Measurements from ENCODE around the gene KCTD21.
"Not testable (repeated sequence)": the region's sequence is repeated elsewhere in the genome, so short reads cannot be mapped to it uniquely, and the experiment has no call there.

Gene KCTD21

DNA sequence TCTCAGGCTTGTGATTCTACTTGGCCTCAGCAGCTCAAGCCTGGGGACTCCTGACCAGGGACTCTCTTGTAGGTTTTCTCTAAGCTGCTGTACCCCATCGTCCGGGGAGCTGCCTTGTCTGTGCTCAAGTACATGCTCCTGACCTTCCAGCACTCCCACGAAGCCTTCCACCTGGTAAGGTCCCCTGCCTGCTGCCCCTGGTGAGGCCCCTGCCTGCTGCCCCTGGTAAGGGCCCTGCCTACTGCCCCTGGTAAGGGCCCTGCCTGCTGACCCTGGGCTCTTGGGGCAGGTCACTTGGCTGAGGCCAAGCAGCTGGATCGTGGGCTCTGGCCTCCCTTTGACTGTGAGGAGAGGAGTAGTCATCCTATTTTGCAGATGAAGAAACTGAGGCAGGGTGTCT lies 11.6 kb upstream of the KCTD21 start:
- FAIRE-seq: no peak

DNA sequence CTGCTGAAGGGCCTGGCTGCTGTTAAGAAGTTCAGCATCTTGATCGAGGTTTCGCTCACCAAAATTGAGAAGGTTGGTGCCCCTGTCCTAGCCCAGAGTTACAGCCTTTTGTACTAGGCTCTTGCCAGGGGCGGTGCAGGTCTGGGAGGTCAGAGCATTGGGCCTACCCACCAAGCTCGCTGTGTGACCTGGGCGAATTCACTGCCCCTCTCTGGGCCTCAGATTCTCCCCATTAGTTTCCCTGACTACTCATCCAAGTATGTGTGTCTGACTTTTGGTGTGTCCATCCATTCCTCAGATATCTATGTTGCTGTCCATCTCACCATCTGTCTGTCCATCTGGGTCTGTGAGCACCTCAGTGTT lies 11.2 kb upstream of the KCTD21 start:
- no peak for FAIRE-seq

DNA sequence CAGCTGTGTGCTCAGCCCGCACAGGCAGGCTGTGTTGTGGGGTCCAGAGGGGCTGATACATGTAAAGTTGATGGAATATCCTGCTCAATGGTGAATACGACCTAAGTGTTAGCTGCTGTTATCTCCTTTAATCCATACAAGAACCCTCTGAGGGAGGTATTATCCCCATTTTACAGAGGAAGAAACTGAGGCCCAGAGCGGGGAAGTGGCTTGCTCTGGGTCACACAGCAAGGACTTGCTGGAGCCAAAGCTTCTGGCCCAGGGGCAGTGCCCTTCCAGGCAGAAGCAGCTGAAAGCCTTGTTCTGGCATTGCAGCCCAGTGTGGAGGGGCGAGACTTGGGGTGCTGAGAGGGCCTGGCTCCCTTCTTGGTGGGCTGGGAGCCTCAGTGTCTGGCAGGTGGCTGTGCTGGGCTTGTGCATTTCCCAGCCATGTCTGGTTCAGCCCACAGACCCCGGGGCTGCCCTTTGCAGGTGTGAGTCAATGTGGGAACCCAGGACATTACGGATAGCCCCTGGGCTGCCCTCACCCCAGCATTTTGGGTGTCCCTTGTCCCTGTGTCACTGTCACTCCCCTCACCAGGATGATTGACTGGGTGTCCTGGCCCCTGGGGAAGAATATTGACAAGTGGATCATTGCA lies 10.7 kb upstream of the KCTD21 start:
- FAIRE-seq: no peak

DNA sequence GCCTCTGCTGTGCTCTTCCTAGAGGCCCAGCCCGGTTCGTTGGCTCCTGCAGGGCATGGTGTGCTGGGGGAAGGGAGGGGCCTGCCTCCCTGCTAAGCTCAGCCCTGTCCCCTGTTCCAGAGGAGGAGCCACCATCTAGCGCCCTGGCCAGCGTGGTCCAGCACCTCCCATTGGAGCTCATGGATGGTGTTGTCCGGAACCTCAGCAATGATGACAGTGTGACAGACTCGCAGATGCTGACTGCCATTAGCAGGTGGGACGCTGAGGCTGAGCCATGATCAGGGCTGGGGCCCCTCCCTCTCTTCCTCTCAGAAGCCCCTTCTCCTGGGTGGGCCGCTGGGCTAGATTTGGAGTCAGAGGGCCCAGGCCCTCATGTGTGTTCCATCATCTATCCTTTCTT lies 9.4 kb upstream of the KCTD21 start:
- no peak for FAIRE-seq

DNA sequence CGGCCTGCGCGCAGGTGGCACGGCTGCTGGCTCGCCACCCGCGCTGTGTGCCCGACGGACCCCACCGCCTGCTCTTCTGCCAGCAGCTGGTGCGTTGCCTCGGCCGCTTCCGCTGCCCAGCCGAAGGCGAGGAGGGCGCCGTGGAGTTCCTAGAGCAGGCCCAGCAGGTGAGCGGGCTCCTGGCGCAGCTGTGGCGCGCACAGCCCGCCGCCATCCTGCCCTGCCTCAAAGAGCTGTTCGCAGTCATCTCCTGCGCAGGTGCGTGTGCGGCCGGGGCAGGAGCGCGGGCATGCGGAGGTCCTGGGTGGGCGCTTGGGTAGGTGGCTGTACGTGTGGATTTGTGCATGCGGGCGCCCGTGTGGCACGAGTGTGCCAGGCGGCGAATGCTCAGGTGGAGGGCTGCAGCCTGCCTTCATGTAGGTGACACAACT lies 8.2 kb upstream of the KCTD21 start:
- no peak for FAIRE-seq

DNA sequence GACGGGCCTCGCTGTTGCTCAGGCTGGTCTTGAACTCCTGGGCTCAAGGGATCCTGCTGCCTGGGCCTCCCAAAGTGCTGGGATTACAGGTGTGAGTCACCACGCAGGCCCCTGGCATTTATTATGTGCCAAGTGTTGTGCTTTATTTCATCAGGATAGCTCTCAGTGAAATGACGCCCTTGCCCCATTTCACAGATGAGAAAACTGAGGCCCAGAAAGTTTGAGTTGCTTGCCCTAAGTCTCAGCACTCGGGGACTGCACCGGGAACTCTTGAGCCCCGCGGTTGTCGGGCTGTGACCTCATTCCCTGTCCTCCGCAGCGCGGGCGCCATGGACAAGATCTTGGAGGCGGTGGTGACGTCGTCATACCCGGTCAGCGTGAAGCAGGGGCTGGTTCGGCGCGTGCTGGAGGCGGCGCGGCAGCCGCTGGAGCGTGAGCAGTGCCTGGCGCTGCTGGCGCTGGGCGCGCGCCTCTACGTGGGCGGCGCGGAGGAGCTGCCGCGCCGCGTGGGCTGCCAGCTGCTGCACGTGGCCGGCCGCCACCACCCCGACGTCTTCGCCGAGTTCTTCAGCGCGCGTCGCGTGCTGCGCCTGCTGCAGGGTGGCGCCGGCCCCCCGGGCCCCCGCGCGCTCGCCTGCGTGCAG lies 7.6 kb upstream of the KCTD21 start:
- no peak for FAIRE-seq

DNA sequence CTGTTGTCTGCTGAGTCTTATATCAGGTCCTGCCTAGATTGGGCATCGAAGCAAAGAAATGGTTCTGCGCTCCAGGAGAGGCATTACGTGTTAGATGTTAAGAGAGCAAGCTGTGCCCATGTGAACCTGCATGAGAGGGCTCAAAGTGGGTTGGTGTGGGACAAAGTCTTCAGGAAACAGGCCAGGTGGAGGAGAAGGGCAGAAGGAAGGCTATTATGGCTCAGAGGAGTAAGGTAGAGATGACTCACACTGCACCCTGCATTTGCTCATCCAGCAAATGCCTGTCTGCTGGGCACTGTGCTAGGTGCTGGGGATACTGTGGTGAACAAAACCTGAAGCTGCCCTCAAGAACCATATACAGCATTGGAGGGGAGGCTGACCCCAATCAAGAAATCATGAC lies 6.1 kb upstream of the KCTD21 start:
- no peak for FAIRE-seq

DNA sequence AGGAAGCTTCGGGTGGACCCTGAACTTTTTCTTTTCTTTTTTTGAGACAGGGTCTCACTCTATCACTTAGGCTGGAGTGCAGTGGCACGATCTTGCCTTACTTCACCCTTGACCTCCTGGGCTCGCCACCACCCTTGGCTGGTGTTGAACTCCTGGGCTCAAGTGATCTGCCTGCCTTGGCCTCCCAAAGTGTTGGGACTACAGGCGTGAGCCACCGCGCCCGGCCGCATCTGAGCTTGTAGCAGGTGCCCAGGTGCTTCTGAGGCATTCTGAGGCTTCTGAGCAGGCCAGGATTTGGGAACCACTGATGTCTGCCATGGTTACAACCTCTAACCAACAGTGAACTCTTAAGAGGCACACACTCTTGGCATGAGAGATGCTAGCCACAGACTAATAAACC lies 5.4 kb upstream of the KCTD21 start:
- FAIRE-seq: no peak

DNA sequence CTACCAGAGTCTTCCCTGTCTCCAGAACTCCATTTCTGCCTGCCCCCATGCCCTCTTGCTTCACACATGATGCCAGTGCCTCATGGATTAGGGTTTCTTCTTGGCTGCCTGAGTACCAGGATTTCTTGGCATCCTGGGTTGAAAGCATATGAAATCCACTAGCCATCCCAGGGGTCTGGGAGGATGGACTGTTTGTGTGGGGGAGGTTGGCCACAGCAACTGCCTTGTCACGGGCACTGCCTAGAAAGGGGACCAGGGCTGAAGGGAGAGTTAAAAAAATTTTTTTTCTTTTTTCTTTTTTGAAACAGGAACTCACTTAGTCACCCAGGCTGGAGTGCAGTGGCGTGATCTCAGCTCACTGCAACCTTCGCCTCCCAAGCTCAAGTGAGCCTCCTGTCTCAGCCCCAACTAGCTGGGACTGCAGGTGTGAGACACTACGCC lies 4.5 kb upstream of the KCTD21 start:
- FAIRE-seq: no peak

DNA sequence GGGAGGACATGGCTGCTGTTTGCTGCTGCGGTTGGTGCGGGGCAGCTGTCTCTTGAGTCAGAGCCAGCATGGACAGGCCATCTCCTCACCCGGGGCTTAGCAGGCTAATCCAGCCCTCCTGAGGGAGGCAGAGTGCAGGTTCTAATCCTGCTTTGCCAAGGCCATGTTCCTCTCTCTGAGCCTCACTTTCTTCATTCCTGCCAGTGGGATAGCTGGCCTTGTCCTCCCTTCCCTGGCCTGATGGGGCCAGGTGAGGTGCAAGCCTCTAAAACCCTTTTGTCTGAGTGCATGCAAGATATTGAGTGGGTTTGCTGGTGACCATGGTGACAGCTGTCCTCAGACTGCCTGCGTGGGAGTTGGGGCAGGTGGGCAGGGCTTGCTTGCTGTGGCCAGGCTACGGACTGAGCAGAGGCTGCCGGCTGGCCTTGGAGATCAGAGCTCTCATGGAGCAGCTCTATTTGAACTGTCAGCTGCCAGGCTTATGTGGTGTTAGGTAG lies 3.8 kb upstream of the KCTD21 start:
- no peak for FAIRE-seq

DNA sequence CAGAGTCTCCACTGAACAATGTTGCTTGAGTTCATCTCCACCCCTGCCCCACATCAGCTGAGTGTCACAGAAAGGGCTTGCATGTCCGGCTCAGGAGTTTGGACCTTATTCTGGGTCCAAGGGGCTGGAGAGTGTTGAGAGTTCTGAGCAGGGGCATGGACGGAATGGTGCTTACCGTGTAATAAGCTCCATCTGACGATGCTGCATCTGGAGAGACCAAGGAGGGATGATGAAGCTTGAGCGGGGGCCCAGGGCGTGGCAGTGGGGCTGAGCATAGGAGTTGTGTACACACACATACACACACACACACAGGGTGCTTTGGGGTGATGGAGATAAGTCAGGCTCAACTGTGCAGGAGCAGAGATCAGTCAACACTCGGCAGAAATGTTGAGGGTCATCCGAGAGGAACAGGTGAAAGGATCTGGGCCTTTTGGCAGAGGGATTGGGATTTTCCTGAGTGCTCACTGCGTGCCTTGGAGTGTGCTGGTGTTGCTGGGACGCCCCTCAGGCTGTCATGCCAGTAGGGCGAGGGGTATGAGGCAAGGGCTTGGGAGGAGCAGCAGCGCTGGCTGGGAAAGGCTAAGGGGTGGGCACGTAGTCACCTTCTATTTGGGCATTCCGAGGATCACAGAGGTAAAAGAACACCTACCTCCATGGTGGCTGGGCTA lies 2.6 kb upstream of the KCTD21 start:
- no peak for FAIRE-seq

DNA sequence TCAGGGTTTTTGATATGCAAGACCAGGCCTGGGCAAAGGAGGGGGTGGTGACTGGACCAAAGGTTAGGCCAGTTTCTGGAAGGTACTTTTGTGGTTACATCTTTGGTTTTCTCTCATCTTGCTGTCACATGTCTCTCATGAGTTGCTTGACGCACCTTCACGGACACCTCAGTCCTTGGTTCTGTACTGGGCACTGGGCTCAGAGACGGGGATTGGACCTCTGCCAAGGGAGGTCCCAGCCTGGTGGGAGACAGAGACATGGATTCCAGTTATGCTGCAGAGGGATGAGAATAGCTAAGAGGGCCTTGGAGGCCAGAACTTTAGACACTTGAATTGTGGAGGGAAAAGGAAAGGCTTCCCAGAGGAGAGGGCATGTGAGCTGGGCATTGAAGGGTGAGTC lies 1.9 kb upstream of the KCTD21 start:
- no peak for FAIRE-seq

DNA sequence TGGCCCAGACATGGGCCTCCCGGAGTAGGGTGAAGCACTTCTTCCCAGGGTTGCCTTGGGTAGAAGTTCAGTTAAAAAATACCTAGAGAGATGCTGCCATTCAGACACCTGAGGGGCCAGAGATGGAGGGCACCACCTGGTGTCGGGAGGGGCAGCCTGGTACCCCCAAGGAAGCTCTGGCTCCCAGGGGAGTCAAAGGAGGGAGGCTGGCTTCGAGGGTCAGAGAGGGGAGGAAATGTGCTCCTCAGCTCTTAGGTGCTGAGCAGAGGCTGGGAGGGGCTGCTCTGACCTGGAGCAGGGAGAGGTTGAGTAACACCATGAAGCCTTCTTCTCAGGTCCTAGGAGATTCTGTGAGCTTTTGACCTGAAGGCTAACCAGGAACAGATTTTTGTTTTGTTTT lies 1.4 kb upstream of the KCTD21 start:
- no peak for FAIRE-seq

DNA sequence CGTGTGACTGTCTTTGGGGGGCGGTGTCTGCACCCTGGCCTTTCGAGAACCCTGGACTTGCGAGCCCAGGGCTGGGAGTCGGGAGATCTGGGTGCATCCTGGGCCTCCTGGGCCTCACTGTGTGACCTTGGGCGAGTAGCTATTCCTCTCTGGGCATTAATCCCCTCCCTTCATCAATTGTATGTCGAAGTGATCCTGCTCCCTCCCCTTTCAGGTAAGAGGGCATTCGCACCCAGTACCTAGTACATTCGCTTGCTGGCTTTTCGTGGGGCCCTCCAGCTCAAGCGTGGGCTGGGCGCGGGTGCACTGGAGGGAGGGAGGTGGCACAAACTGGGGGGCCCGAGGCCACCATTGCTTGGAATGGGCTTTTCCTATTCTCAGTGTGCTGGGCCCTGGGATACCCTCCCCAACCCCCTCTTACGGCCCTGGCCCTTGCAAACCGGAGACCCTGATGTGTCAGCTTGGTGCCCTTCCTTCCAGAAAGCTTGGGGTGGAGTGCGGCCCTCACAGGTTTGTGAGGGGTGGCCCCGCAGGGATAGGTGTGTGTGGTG lies 823 bp upstream of the KCTD21 start:
- no peak for FAIRE-seq

DNA sequence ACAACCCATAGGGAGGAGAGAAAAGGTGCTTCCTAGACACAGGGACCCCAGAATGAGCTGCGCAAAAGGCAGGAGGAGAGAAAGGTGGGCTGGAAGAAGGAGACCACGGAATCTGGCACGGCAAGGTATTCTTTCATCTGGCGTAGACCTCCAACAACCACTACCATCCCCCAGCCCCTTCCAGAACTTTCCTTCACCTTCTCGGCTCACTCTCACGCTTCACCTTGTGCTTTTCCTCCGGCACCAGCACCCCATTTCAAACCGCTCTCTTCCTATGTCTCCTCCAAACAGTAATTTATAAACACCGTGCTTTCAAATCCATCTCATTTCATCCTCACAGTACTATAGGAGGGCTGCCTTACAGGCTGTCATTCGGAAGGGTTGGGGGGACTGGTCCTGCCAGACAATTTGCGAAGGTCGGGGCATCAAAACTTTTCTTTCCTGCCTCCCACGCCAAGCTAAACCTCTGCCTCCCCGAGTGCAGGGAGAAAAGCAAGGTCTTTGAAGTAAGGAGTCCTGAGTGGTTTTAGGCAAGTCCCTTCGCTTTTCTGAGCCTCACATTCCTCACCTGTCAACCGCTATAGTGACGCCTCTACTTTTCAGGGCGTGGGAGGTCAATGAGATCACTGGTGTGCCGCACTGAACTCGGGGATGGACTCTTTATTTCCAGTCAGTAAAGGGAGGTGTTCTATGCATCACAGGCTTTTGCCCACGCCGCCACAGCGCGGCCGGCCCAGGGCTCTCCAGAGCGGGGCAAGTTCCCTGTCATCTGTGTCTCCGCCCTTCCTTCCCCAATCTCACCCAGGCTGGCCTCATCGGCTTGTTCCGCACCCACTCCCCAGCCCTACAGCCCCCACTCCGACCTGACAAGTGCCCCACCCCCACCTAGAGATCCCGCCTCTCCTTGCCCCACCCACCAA lies 800 bp downstream of the KCTD21 start:
- no peak for FAIRE-seq

DNA sequence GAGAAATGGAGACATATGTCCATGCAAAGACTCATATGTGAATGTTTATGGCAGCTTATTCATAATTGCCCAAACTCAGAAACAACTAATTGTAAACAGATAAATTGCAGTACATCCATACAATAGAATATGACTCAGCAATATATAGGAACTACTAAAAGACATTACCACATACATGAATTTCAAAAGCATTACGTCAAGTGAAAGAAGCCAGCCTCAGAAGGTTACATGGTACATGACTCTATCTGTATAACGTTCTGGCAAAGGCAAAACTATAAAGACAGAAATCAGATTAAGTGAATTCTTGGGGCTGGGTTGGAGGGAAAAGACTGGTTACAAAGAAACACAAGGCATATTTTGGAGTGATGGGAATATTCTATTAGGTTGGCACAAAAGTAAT lies 7.2 kb downstream of the KCTD21 start:
- FAIRE-seq: no peak

DNA sequence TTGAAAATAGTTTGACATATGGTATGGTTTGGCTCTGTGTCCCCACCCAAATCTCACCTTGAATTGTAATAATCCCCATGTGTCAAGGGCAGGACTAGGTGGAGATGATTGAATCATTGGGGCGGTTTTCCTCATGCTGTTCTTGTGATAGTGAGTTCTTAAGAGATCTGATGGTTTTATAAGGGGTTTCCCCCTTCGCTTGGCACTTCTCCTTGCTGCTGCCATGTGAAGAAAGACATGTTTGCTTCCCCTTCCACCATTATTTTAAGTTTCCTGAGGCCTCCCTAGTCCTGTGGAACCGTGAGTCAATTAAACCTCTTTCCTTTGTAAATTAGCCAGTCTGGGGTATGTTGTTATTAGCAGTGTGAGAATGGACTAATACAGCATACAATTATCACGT lies 7.7 kb downstream of the KCTD21 start:
- no peak for FAIRE-seq

DNA sequence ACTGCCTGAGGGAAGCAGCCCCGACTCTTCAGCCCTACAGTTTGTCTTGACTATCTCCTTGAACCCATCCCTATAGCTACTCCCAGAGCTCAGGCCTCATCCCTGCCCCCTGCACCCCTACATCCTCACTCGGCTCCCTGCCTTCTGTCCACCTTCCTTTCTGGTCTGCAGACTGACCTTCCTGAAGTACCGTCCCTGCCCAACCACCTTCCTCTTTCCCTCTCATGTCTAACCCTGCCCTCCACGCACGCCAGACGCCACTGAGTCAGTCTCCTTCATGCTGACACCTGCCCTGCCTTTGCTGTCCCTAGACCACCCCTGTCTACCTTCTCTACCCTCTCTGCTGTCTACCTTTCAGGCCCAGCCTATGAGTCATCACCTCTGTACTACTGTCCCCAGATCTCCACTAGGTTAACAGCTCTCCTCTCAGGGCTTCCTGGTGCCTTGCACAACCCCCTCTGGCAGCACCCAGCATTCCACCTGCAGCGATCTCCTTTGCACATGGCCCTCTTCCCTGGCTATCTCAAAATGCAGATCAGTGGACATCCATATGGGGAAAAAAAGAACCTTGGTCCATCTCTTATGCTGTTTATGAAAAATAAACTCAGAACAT lies 8.9 kb downstream of the KCTD21 start:
- no peak for FAIRE-seq

DNA sequence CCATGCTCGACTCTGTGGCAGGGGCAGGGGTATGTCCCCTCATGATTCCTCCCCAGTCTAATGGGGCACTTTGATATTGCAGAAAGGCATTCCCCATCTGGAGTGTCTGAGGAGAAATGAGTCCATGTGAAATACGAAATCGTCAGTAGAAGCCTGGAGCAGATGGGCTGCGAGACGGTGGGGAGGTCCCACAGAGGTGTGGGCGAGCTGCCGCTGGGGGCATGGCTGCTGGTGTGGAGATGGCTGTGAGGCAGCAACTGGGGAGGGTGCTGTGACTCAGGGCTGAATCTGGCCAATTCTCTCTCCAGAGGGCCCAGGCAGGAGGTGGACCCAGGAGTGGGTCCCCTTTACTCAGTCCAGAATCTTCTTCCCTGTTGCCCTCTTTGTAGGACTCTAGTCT lies 11.2 kb downstream of the KCTD21 start:
- FAIRE-seq: no peak

DNA sequence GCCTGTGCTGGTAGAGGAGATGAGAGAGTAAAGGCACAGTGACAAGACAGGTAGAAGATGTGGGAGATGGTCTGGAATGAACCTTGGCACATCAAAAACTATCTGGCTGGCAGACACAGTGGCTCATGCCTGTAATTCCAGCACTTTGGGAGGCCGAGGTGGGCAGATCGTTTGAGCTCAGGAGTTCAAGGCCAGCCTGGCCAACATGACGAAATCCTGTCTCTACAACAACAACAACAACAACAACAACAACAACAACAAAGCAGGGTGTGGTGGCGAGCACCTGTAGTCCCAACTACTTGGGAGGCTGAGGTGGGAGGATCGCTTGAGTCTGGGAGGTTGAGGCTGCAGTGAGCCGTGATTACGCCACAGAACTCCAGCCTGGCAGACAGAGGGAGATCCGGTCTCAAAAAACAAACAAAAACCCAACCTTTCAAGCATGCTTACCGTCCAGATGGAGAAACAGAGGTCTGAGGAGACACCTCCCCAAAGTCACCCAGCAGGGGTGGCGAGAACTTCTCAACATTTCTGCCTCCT lies 11.8 kb downstream of the KCTD21 start:
- FAIRE-seq: no peak

DNA sequence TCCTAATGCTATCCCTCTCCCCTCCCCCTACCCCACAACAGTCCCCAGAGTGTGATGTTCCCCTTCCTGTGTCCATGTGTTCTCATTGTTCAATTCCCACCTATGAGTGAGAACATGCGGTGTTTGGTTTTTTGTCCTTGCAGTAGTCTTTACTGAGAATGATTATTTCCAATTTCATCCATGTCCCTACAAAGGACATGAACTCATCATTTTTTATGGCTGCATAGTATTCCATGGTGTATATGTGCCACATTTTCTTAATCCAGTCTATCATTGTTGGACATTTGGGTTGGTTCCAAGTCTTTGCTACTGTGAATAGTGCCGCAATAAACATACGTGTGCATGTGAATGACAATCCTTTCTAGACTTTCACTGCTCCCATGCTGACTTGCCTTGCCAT lies 12.6 kb downstream of the KCTD21 start:
- FAIRE-seq: not testable (repeated sequence)

DNA sequence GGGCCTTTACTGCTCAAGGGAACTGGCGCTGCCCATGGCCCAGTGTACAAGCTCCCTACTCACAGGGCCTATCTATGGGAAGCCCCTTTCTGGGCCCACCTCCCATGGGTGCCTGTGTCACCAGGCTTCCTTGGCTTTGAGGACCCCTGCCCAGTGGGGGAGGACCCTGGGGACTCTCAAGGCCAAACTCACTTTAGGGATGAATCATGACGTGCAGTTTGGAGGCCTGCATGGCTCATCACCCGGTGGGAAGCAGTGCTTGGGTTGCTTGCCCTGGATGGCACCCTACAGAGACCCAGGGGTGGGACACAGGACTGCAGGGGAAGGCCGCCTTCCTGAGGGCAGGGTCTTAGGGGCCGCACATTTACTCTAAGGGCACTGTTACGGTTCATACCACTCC lies 16.5 kb downstream of the KCTD21 start:
- no peak for FAIRE-seq

All from G401.6 (cell line).